WTC11 (cell line): Measurements from ENCODE around the gene CAT. TPM values are rescaled to one million over a fixed set of nuclear protein-coding genes. Genes with fewer than 3 reads are reported as not detected.

ENCODE experiments used
- ATAC-seq: fragments of 200-7000 bp; cut with Tn5 transposase; 2 replicates; pipeline ENCODE4 v1.10.0; 2021; ENCODE audit warnings: mild to moderate bottlenecking, moderate library complexity
- CTCF ChIA-PET: fragments of 300-600 bp; sonication (Branson Sonifier 250); formaldehyde crosslinking; loops from one replicate; lab custom pipeline; 2021; ENCODE audit warnings: antibody characterized with exemption; lab: Charles Lee
- POLR2A ChIA-PET: fragments of 350-600 bp; sonication (Branson Sonifier 250); formaldehyde crosslinking; loops from one replicate; lab custom pipeline; 2021; ENCODE audit warnings: antibody characterized with exemption; lab: Charles Lee
- DNase-seq: peaks from one replicate; pipeline ENCODE4 v3.0.0; 2021; ENCODE audit warnings: low spot score
- H3K27ac Mint-ChIP-seq: 2 replicates; pipeline ENCODE4 v1.8.0; 2021; ENCODE audit warnings: mixed read lengths
- H3K27me3 Mint-ChIP-seq: 2 replicates; pipeline ENCODE4 v1.8.0; 2021; ENCODE audit warnings: low read depth, mild to moderate bottlenecking, moderate library complexity, mixed read lengths
- H3K36me3 Mint-ChIP-seq: 2 replicates; pipeline ENCODE4 v1.8.0; 2021; ENCODE audit warnings: mixed read lengths
- H3K4me1 Mint-ChIP-seq: 2 replicates; pipeline ENCODE4 v1.8.0; 2022; ENCODE audit warnings: mixed read lengths
- H3K4me3 Mint-ChIP-seq: 2 replicates; pipeline ENCODE4 v1.8.0; 2021; ENCODE audit warnings: mild to moderate bottlenecking, moderate library complexity, mixed read lengths
- H3K9me3 Mint-ChIP-seq: 2 replicates; pipeline ENCODE4 v1.8.0; 2021; ENCODE audit warnings: mixed read lengths
- ATF3 ChIP-seq: sonication (generic); formaldehyde crosslinking; conservative IDR thresholded peaks from 2 replicates; pipeline ENCODE4 v1.8.1; 2022; ENCODE audit warnings: mild to moderate bottlenecking, missing genetic modification reagents
- GABPB1 ChIP-seq: sonication (generic); formaldehyde crosslinking; IDR thresholded peaks from 2 replicates; pipeline ENCODE4 v1.8.1; 2023; ENCODE audit warnings: mild to moderate bottlenecking, missing genetic modification reagents
- JAZF1 ChIP-seq: fragments of 250-450 bp; sonication (Bioruptor Pico); IDR thresholded peaks from 2 replicates; pipeline ENCODE4 v1.9.0; 2021; ENCODE audit warnings: moderate library complexity, mild to moderate bottlenecking, inconsistent platforms
- KAT7 ChIP-seq: sonication (generic); formaldehyde crosslinking; IDR thresholded peaks from 2 replicates; pipeline ENCODE4 v1.8.1; 2023; ENCODE audit warnings: missing genetic modification reagents, mild to moderate bottlenecking, borderline replicate concordance
- MAX ChIP-seq: sonication (generic); formaldehyde crosslinking; IDR thresholded peaks from 2 replicates; pipeline ENCODE4 v1.8.0; 2022; ENCODE audit warnings: mild to moderate bottlenecking, missing genetic modification reagents
- PRDM15 ChIP-seq: sonication (generic); formaldehyde crosslinking; IDR thresholded peaks from 2 replicates; pipeline ENCODE4 v1.8.0; 2022; ENCODE audit warnings: missing genetic modification reagents
- RELA ChIP-seq: sonication (generic); formaldehyde crosslinking; IDR thresholded peaks from 2 replicates; pipeline ENCODE4 v1.8.1; 2022; ENCODE audit warnings: missing genetic modification reagents, mild to moderate bottlenecking, borderline replicate concordance
- ZNF121 ChIP-seq: sonication (generic); formaldehyde crosslinking; IDR thresholded peaks from 2 replicates; pipeline ENCODE4 v1.8.0; 2023; ENCODE audit warnings: missing genetic modification reagents
- ZNF281 ChIP-seq: sonication (generic); formaldehyde crosslinking; IDR thresholded peaks from 2 replicates; pipeline ENCODE4 v1.8.0; 2023; ENCODE audit warnings: mild to moderate bottlenecking, missing genetic modification reagents
- ZNF317 ChIP-seq: sonication (generic); formaldehyde crosslinking; IDR thresholded peaks from 2 replicates; pipeline ENCODE4 v1.8.1; 2023; ENCODE audit warnings: low read depth, mild to moderate bottlenecking, moderate library complexity, missing genetic modification reagents, borderline replicate concordance
- ZNF396 ChIP-seq: fragments of 250-450 bp; sonication (Bioruptor Pico); IDR thresholded peaks from 2 replicates; pipeline ENCODE4 v1.8.0; 2021; ENCODE audit warnings: mild to moderate bottlenecking, moderate library complexity, borderline replicate concordance
- ZNF416 ChIP-seq: fragments of 250-450 bp; sonication (Bioruptor Pico); IDR thresholded peaks from 2 replicates; pipeline ENCODE4 v1.9.0; 2021; ENCODE audit warnings: mild to moderate bottlenecking, inconsistent platforms
- ZNF512 ChIP-seq: sonication (generic); formaldehyde crosslinking; IDR thresholded peaks from 2 replicates; pipeline ENCODE4 v1.8.1; 2022; ENCODE audit warnings: missing genetic modification reagents, borderline replicate concordance
- ZSCAN18 ChIP-seq: fragments of 250-450 bp; sonication (Bioruptor Pico); IDR thresholded peaks from 2 replicates; pipeline ENCODE4 v2.1.2; 2022; ENCODE audit warnings: mild to moderate bottlenecking, moderate library complexity
- total RNA-seq: library from RNA; stranded (reverse); gene quantifications from 3 replicates; pipeline ENCODE4 v1.2.3, GENCODE V29; 2021

The CAT gene
- total RNA-seq, 1 experiment from 2014 or later: 9.3 TPM

- TF ChIP-seq ZSCAN18: no peak
- no peak for TF ChIP-seq RELA (CRISPR knock-in tag)
- TF ChIP-seq ATF3 (CRISPR knock-in tag): no peak
- no peak for TF ChIP-seq ZNF416 (CRISPR knock-in tag)
- no peak for TF ChIP-seq GABPB1 (CRISPR knock-in tag)
- TF ChIP-seq ZNF512 (CRISPR knock-in tag): no peak
Measured at GRCh38 chr11:34425867-34426266, 12.9 kb upstream of the CAT start (continued).

GRCh38 chr11:34426766-34427185 lies 12.0 kb upstream of the CAT start:
- POLR2A ChIA-PET: no interaction called here
- Mint-ChIP-seq H3K9me3 (no peaks in the 10 kb centered on the region), H3K4me1 (no peaks in the 10 kb centered on the region), H3K27ac (no peak overlapping the region), H3K27me3 (peaks cover 4% of the 10 kb centered on the region), H3K36me3 (no peaks in the 10 kb centered on the region), H3K4me3 (no peak overlapping the region)
- DNase-seq (no peak), ATAC-seq (no peak)
- CTCF ChIA-PET: no interaction called here
- TF ChIP-seq MAX (CRISPR knock-in tag): no peak
- TF ChIP-seq ZNF396 (CRISPR knock-in tag): no peak
- TF ChIP-seq PRDM15 (CRISPR knock-in tag): no peak
- no peak for TF ChIP-seq JAZF1 (CRISPR knock-in tag)
- TF ChIP-seq ZNF317 (CRISPR knock-in tag): no peak
- TF ChIP-seq KAT7: no peak
- no peak for TF ChIP-seq ZSCAN18
- TF ChIP-seq ZNF121 (CRISPR knock-in tag): no peak
- TF ChIP-seq ZNF281: no peak
